CD4-positive, alpha-beta memory T cell (primary cell): ENCODE data around the gene ECI1. TPM values are rescaled to one million over a fixed set of nuclear protein-coding genes. Genes with fewer than 3 reads are reported as not detected.

Experiments used
- CTCF ChIA-PET: fragments of 350-600 bp; sonication (Branson Sonifier 250); formaldehyde crosslinking; loops from one replicate; lab custom pipeline; 2021; ENCODE audit warnings: inconsistent platforms; ENCODE audit not compliant: partially characterized antibody; lab: Charles Lee
- POLR2A ChIA-PET: fragments of 350-600 bp; sonication (Branson Sonifier 250); formaldehyde crosslinking; loops from one replicate; lab custom pipeline; 2021; ENCODE audit not compliant: partially characterized antibody; lab: Charles Lee
- DNase-seq, 5 donors: peaks; one replicate each; pipeline versions ENCODE4 v3.0.0 to v3.0.0-alpha.2; 2020 to 2022; ENCODE audit warnings: mixed read lengths in 1 of 5
- H3K27ac ChIP-seq: one replicate; pipeline ENCODE4 v1.7.0; 2013; ENCODE audit warnings: low read depth, low read length
- H3K27me3 ChIP-seq: 2 replicates; pipeline ENCODE4 v1.7.0; 2013; ENCODE audit warnings: mild to moderate bottlenecking, low read length, moderate library complexity; ENCODE audit not compliant: insufficient read depth
- H3K36me3 ChIP-seq: 2 replicates; pipeline ENCODE4 v1.7.0; 2013; ENCODE audit warnings: mild to moderate bottlenecking, low read length, moderate library complexity; ENCODE audit not compliant: insufficient read depth
- H3K4me1 ChIP-seq: 2 replicates; pipeline ENCODE4 v1.7.0; 2013; ENCODE audit warnings: mild to moderate bottlenecking, low read length, moderate library complexity; ENCODE audit not compliant: insufficient read depth
- H3K4me3 ChIP-seq, 2 donors: one replicate each; pipeline ENCODE4 v1.7.0; 2013; ENCODE audit warnings: low read length in 2 of 2, mild to moderate bottlenecking in 1 of 2
- H3K9me3 ChIP-seq, 2 donors: one replicate each; pipeline ENCODE4 v1.7.0; 2013; ENCODE audit warnings: low read length in 2 of 2, control low read depth in 1 of 2; ENCODE audit not compliant: control insufficient read depth in 1 of 2
- H3K27ac Mint-ChIP-seq, 7 donors: one replicate each; pipeline ENCODE4 v1.8.0; 2020 to 2021; ENCODE audit warnings: mixed read lengths in 7 of 7, mild to moderate bottlenecking in 6 of 7, inconsistent platforms in 3 of 7, moderate library complexity in 3 of 7
- H3K27me3 Mint-ChIP-seq, 2 donors: one replicate each; pipeline ENCODE4 v1.8.0; 2020 to 2021; ENCODE audit warnings: mixed read lengths in 2 of 2
- H3K36me3 Mint-ChIP-seq, 2 donors: one replicate each; pipeline ENCODE4 v1.8.0; 2020 to 2021; ENCODE audit warnings: mixed read lengths in 2 of 2, inconsistent platforms in 1 of 2, mild to moderate bottlenecking in 1 of 2
- H3K4me1 Mint-ChIP-seq, 4 donors: one replicate each; pipeline ENCODE4 v1.8.0; 2020 to 2021; ENCODE audit warnings: mixed read lengths in 4 of 4, mild to moderate bottlenecking in 1 of 4
- H3K4me3 Mint-ChIP-seq, 8 donors: one replicate each; pipeline ENCODE4 v1.8.0; 2020 to 2021; ENCODE audit warnings: mixed read lengths in 8 of 8, mild to moderate bottlenecking in 7 of 8, moderate library complexity in 6 of 8, inconsistent platforms in 3 of 8
- H3K9me3 Mint-ChIP-seq, 8 donors: one replicate each; pipeline ENCODE4 v1.8.0; 2020 to 2021; ENCODE audit warnings: mixed read lengths in 8 of 8, mild to moderate bottlenecking in 5 of 8, inconsistent platforms in 3 of 8, moderate library complexity in 1 of 8
- intact Hi-C: fragments of 100-400 bp; cut with micrococcal nuclease; formaldehyde crosslinking; loops from one replicate; pipeline ENCODE4 v1.15.1; 2023
- polyA plus RNA-seq, 2 donors: library from polyadenylated mRNA; unstranded; fragments of 300-500 nt; fragmentation: Illumina TruSeq; gene quantifications; one replicate each; pipeline ENCODE4 v1.2.3, GENCODE V29; 2021
- total RNA-seq, 2 experiments: library from RNA; stranded (reverse); gene quantifications; one replicate each; pipeline ENCODE4 v1.2.3, GENCODE V29; 2021

The ECI1 gene
- total and polyA plus RNA-seq, 4 experiments from 2014 or later, result 33.0 to 51.1 (median 41.0) TPM

DNA sequence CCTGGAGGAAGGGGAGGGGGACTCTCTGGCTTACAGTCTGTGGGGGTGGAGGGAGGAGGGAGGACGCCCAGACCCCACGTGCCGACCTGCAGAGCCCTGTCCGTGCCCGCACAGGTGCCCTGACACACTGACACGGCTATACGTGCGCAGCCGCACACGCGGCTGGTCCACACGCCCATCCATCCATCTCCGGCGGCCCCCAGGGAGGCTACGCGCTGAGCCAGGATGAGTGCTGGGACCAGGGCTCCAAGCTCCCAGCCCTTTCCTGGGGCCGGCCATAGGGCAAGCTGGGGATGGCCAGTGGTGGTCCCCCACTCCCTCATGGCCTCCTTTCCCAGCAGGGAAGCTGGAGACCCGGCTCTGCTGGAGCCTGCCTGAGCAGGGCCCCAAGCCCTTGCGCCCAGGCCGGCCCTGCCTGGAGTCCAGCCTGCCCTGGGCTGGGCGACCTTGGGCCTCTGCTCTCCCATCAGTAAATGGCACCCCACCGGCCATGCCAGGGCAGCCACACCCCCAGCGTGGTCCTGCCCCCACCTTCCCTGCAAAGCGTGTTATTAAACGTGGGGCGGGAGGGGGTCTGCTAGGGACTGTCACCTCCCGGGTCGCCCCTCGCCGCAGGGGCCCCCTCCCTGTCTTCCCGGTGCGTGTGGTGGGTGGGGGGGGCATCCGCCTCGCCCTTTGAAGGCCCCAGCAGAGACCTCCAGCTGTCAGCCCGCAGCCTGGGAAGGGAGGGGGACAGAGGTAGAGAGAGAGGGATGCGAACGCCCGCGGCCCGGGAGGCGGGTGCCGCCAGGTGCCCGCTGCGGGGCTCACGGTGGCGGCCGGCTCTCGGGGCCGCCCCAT lies 55.8 kb downstream of the ECI1 start:
- DNase-seq, result no peak
- peaks cover 17 to 19% of the 10 kb centered on the region in 2 donors for H3K27me3 Mint-ChIP-seq
- peak overlapping the region in 4 of 8 donors; percentile 15 to 49 (median 30) for H3K4me3 Mint-ChIP-seq
- Histone ChIP-seq H3K27me3 (peaks cover 30% of the 10 kb centered on the region), H3K4me3 (peak overlapping the region in 1 of 2 donors; percentile 31), H3K36me3 (no peaks in the 10 kb centered on the region), H3K9me3 (no peaks in the 10 kb centered on the region), H3K4me1 (peaks cover 11% of the 10 kb centered on the region), H3K27ac (no peak overlapping the region)
- ChIA-PET POLR2A (interaction anchor here (1.1 to 3.6 kb wide), 6 partner anchors 9 to 306 kb away, joined by 5 to 29 read pairs (median 10); partner anchors contain the start of genes ECI1, MLST8, PGP and TEDC2), CTCF (interaction anchor here (0.9 to 3.3 kb wide), 18 partner anchors 20 to 306 kb away, joined by 3 to 42 read pairs (median 6); partner anchors contain the start of genes ECI1 and TEDC2)
- H3K27ac Mint-ChIP-seq, result peak overlapping the region in 1 of 7 donors; percentile 55
- H3K4me1 Mint-ChIP-seq, result peaks cover 2 to 13% (median 7%) of the 10 kb centered on the region in 4 donors
- H3K36me3 Mint-ChIP-seq, result no peaks in the 10 kb centered on the region
- no peaks in the 10 kb centered on the region for H3K9me3 Mint-ChIP-seq
- intact Hi-C loops, result loop anchor here (1.0 to 2.0 kb wide), 5 partner anchors 39 to 292 kb away; partner anchors contain the start of genes ABCA3, ECI1 and RNPS1

DNA sequence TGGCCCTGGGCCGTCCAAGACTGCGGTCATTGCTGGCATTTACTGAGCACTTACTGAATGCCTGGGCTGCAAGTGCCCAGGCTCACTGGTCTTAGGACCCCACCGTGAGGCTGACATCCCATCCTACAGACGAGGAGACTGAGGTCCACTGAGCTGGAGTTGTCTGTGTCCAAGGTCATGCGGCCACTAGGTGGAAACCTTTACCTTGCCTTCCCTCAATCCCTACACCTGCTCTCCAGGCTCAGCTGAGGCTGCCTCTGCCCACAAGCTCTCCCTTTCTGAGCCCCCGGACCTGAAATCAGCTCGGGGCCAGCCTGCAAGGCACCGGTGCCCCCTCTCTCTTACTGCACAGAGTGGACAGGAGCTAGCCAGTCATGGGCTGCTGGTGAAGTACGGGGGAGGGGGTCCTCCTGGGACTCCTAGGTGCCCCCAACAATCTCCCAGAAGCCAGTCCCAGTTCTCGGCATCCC lies 56.5 kb downstream of the ECI1 start:
- no peak overlapping the region for H3K4me3 ChIP-seq
- Mint-ChIP-seq H3K27ac (peak overlapping the region in 1 of 7 donors; percentile 55), H3K36me3 (no peaks in the 10 kb centered on the region), H3K27me3 (peaks cover 15 to 19% of the 10 kb centered on the region in 2 donors), H3K9me3 (no peaks in the 10 kb centered on the region), H3K4me1 (peaks cover 2 to 13% (median 7%) of the 10 kb centered on the region in 4 donors), H3K4me3 (peak overlapping the region in 4 of 8 donors; percentile 49 to 80 (median 64))
- peaks cover 11% of the 10 kb centered on the region for H3K4me1 ChIP-seq
- DNase-seq, result peak; percentile 55 to 61 (median 57)
- H3K36me3 ChIP-seq, result no peaks in the 10 kb centered on the region
- peaks cover 30% of the 10 kb centered on the region for H3K27me3 ChIP-seq
- POLR2A ChIA-PET, result interaction anchor here (1.0 to 3.6 kb wide), 7 partner anchors 10 to 306 kb away, joined by 3 to 29 read pairs (median 9); partner anchors contain the start of genes ECI1, MLST8, PGP and TEDC2
- intact Hi-C loops, result loop anchor here (1.0 to 2.0 kb wide), 5 partner anchors 39 to 292 kb away; partner anchors contain the start of genes ABCA3, ECI1 and RNPS1
- CTCF ChIA-PET, result interaction anchor here (0.7 to 3.3 kb wide), 21 partner anchors 21 to 307 kb away, joined by 3 to 42 read pairs (median 5); partner anchors contain the start of genes ABCA3, ECI1 and TEDC2
- H3K27ac ChIP-seq, result no peak overlapping the region
- H3K9me3 ChIP-seq, result no peaks in the 10 kb centered on the region

DNA sequence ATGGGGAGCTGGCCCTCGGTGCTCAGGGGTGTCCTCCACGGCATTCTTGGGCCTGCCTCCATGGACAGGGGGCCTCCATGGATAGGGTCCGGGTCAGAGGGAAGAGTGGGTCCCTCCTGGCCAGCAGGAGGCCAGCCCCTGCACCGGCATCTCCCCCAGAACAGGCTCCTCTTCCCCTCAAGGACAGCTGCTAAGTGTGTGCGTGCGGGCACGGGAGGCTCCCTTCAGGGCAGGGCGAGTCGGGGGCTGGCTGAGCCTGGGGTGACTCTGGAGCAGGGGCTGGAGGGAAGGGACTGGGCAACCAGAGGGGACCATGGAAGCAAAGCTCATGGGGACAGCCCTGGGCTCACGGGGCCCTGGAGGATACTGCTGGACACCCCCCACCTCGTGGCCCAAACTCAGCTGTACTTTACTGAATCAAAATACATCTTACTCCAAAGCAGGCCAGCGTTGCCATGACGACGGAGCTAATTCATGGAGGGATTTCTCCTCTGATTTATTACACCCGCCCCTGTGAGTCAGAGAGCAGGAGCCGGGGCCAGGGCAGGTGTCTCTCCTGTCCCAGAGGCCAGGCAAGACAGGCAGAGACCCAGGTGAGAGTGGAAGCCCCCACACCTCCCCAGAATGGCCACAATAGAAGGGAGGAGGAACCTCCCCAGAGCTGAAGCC lies 57.1 kb downstream of the ECI1 start:
- ChIA-PET POLR2A (interaction anchor here (1.0 to 3.6 kb wide), 7 partner anchors 11 to 307 kb away, joined by 3 to 29 read pairs (median 9); partner anchors contain the start of genes ECI1, MLST8, PGP and TEDC2), CTCF (interaction anchor here (0.7 to 3.3 kb wide), 21 partner anchors 22 to 308 kb away, joined by 3 to 42 read pairs (median 5); partner anchors contain the start of genes ABCA3, ECI1 and TEDC2)
- no peaks in the 10 kb centered on the region for H3K36me3 Mint-ChIP-seq
- no peaks in the 10 kb centered on the region for H3K9me3 Mint-ChIP-seq
- intact Hi-C loops, result loop anchor here (2.0 kb wide), 1 partner anchor 75 kb away; the partner anchor contains the start of gene RNPS1
- H3K4me1 Mint-ChIP-seq, result peaks cover 2 to 13% (median 7%) of the 10 kb centered on the region in 4 donors
- Histone ChIP-seq H3K36me3 (no peaks in the 10 kb centered on the region), H3K4me1 (peaks cover 11% of the 10 kb centered on the region), H3K9me3 (no peaks in the 10 kb centered on the region), H3K27me3 (peaks cover 30% of the 10 kb centered on the region), H3K27ac (no peak overlapping the region), H3K4me3 (no peak overlapping the region)
- H3K4me3 Mint-ChIP-seq, result peak overlapping the region in 1 of 8 donors; percentile 80
- peak overlapping the region in 1 of 7 donors; percentile 55 for H3K27ac Mint-ChIP-seq
- no peak for DNase-seq
- H3K27me3 Mint-ChIP-seq, result peaks cover 15 to 19% of the 10 kb centered on the region in 2 donors

DNA sequence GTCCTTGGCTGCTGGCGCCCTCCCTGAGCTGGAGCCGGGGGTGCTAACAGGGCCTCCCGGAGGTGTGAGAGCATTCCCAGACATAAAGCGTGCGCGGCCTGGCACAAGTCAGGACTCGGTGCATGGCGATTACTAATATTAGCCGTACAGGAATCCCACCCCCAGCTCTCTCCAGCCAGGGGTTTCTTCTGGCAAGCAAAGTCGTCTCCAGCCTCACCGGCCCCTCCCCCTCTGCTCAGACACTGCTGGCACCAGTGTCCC lies 60.0 kb downstream of the ECI1 start:
- Histone ChIP-seq H3K27me3 (peaks cover 10% of the 10 kb centered on the region), H3K9me3 (no peaks in the 10 kb centered on the region), H3K27ac (no peak overlapping the region), H3K4me1 (peaks cover 11% of the 10 kb centered on the region), H3K36me3 (no peaks in the 10 kb centered on the region), H3K4me3 (no peak overlapping the region)
- peaks cover 3 to 8% of the 10 kb centered on the region in 2 donors for H3K27me3 Mint-ChIP-seq
- no peak overlapping the region for H3K27ac Mint-ChIP-seq
- ChIA-PET CTCF (no interaction called here), POLR2A (interaction anchor here (1.0 kb wide), 1 partner anchor 36 kb away, joined by 3 read pairs; no protein-coding TSS in a partner anchor)
- no peaks in the 10 kb centered on the region for H3K9me3 Mint-ChIP-seq
- H3K4me3 Mint-ChIP-seq, result no peak overlapping the region
- H3K4me1 Mint-ChIP-seq, result peaks cover 2 to 7% (median 4%) of the 10 kb centered on the region in 4 donors
- no peaks in the 10 kb centered on the region for H3K36me3 Mint-ChIP-seq
- intact Hi-C loops, result no loop called here
- no peak for DNase-seq

DNA sequence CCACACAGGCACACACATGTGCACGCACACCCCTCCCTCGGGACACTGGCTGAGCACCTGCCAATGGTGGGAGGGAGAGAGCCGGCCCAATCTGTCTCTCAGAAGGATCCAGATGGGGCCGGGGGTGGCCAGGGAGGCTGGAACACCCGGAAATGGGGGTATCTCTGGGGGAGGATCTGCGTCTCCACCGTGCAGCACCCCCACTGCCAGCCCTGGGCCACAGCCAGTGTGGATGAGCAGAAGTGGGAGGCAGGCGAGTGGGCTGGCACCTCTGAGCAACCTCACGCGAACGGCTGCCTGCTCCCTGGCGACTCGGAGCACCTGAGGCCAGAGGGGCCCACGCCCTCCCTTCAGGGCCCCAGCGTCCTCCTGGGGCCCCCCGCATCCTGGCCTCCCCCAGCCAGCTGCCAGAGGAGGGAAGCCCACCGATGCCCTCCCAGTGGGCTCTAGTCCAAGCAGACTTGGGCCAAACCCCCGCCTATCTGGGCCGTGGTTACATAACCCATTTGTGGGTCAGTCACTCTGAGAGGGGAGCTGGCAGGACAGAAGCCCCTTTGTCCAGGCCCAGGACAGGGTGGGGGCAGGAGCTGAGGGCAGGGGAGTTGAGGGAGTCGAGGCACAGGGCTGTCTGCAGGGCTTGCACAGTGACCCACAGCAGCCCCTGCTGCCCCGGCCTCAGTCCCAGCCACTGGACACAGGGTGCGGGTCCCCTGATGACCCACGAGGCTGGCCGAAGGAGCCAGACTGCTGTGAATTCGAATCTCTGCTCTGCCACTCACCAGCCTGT lies 60.5 kb downstream of the ECI1 start:
- H3K27me3 Mint-ChIP-seq, result peaks cover 3 to 8% of the 10 kb centered on the region in 2 donors
- intact Hi-C loops, result no loop called here
- DNase-seq, result no peak
- Histone ChIP-seq H3K4me1 (peaks cover 10% of the 10 kb centered on the region), H3K27me3 (peaks cover 10% of the 10 kb centered on the region), H3K9me3 (no peaks in the 10 kb centered on the region), H3K4me3 (no peak overlapping the region), H3K36me3 (no peaks in the 10 kb centered on the region), H3K27ac (no peak overlapping the region)
- no peak overlapping the region for H3K27ac Mint-ChIP-seq
- no peaks in the 10 kb centered on the region for H3K9me3 Mint-ChIP-seq
- H3K4me3 Mint-ChIP-seq, result no peak overlapping the region
- H3K4me1 Mint-ChIP-seq, result peaks cover 2 to 7% (median 4%) of the 10 kb centered on the region in 4 donors
- ChIA-PET CTCF (no interaction called here), POLR2A (interaction anchor here (1.0 kb wide), 1 partner anchor 36 kb away, joined by 3 read pairs; no protein-coding TSS in a partner anchor)
- no peaks in the 10 kb centered on the region for H3K36me3 Mint-ChIP-seq

DNA sequence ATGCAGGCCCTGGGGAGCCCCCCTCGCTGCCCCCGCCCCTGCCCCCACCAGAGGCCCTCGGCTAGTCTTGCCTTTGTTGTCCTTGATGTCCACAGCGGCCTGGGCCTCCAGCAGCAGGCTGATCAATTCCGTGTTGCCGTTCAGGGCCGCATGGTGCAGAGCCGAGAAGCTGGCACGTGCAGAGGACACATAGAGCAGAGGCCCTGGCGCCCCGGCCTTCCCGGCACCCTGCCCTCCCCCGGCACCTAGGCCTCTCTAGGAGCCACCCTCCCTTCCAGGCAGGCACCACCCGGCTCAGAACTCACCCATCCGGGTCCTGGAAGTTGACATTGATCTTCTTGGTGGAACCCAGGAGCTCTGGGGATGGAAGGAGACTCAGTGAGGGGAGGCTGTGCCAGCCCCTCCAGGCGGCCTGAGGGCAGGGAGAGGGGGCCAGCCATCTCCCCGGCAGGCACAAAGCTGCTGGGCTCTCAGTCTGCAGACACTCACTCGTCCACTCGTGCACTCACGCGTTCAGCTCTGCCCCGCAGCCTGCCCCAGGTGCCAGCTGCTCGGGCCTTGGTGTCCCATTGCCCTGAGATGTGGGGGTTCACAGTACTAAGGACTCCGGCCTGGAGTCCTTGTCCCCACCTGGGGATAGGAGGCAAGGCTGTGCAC lies 61.3 kb downstream of the ECI1 start:
- DNase-seq, result no peak
- Histone ChIP-seq H3K4me3 (no peak overlapping the region), H3K9me3 (no peaks in the 10 kb centered on the region), H3K27ac (no peak overlapping the region), H3K4me1 (peaks cover 3% of the 10 kb centered on the region), H3K27me3 (peaks cover 7% of the 10 kb centered on the region), H3K36me3 (no peaks in the 10 kb centered on the region)
- Mint-ChIP-seq H3K4me1 (peaks cover 2 to 6% (median 4%) of the 10 kb centered on the region in 4 donors), H3K27ac (no peak overlapping the region), H3K27me3 (peaks cover 3 to 8% of the 10 kb centered on the region in 2 donors), H3K36me3 (no peaks in the 10 kb centered on the region), H3K4me3 (no peak overlapping the region), H3K9me3 (no peaks in the 10 kb centered on the region)
- POLR2A ChIA-PET, result interaction anchor here (1.0 kb wide), 1 partner anchor 35 kb away, joined by 3 read pairs; no protein-coding TSS in a partner anchor
- CTCF ChIA-PET, result no interaction called here
- intact Hi-C loops, result no loop called here
